Activated B cell treated with CpG ODN at 0.5 μM for 24 hours (primary cell): Measurements from ENCODE around the gene GDPD4. TPM values are rescaled to one million over a fixed set of nuclear protein-coding genes. Genes with fewer than 3 reads are reported as not detected.

ENCODE experiments used
- ATAC-seq: fragments of 200-7000 bp; cut with Tn5 transposase; one replicate; pipeline ENCODE4 v1.10.0; 2021; ENCODE audit warnings: low read depth, mild to moderate bottlenecking, moderate library complexity
- CTCF ChIA-PET: fragments of 350-600 bp; sonication (Branson Sonifier 250); formaldehyde crosslinking; loops from one replicate; lab custom pipeline; 2021; ENCODE audit warnings: antibody characterized with exemption; lab: Charles Lee
- POLR2A ChIA-PET: fragments of 350-600 bp; sonication (Branson Sonifier 250); formaldehyde crosslinking; loops from one replicate; lab custom pipeline; 2021; ENCODE audit warnings: antibody characterized with exemption; lab: Charles Lee
- DNase-seq: peaks from one replicate; pipeline ENCODE4 v3.0.0; 2022
- H3K27ac Mint-ChIP-seq: one replicate; pipeline ENCODE4 v1.8.0; 2020; ENCODE audit warnings: mixed read lengths
- H3K27me3 Mint-ChIP-seq: one replicate; pipeline ENCODE4 v1.8.0; 2021; ENCODE audit warnings: mixed read lengths
- H3K36me3 Mint-ChIP-seq: one replicate; pipeline ENCODE4 v1.8.0; 2021; ENCODE audit warnings: low read depth, mixed read lengths
- H3K4me1 Mint-ChIP-seq: one replicate; pipeline ENCODE4 v1.8.0; 2021; ENCODE audit warnings: mixed read lengths
- H3K4me3 Mint-ChIP-seq: one replicate; pipeline ENCODE4 v1.8.0; 2020; ENCODE audit warnings: mild to moderate bottlenecking, mixed read lengths
- H3K9me3 Mint-ChIP-seq: one replicate; pipeline ENCODE4 v1.8.0; 2020; ENCODE audit warnings: mixed read lengths
- CTCF ChIP-seq: fragments of 200-600 bp; IDR thresholded peaks from one replicate; pipeline ENCODE4 v1.8.0; 2022; ENCODE audit warnings: antibody characterized with exemption, mild to moderate bottlenecking
- intact Hi-C: fragments of 100-400 bp; cut with micrococcal nuclease; formaldehyde crosslinking; loops from one replicate; pipeline ENCODE4 v1.15.1; 2024
- total RNA-seq: library from RNA; stranded (reverse); gene quantifications from 2 replicates; pipeline ENCODE4 v1.2.3, GENCODE V29; 2022

GDPD4 gene
- total RNA-seq, 1 donor from 2014 or later = not detected

GRCh38 chr11:77320351-77320750 is 18.9 kb upstream of the GDPD4 start:
- ATAC-seq = no peak
- no peak for TF ChIP-seq CTCF
- no peaks in the 10 kb centered on the region for H3K9me3 Mint-ChIP-seq
- CTCF ChIA-PET = no interaction called here
- intact Hi-C loops = no loop called here
- H3K4me3 Mint-ChIP-seq = no peak overlapping the region
- no peak for DNase-seq
- POLR2A ChIA-PET = no interaction called here
- H3K4me1 Mint-ChIP-seq = no peaks in the 10 kb centered on the region
- H3K36me3 Mint-ChIP-seq = peaks cover 13% of the 10 kb centered on the region
- no peaks in the 10 kb centered on the region for H3K27me3 Mint-ChIP-seq
- no peak overlapping the region for H3K27ac Mint-ChIP-seq

- intact Hi-C loops = no loop called here
- Mint-ChIP-seq H3K27me3 (no peaks in the 10 kb centered on the region), H3K4me1 (no peaks in the 10 kb centered on the region), H3K36me3 (peaks cover 12% of the 10 kb centered on the region), H3K4me3 (no peak overlapping the region), H3K27ac (no peak overlapping the region), H3K9me3 (no peaks in the 10 kb centered on the region)
- TF ChIP-seq CTCF = no peak
- no peak for ATAC-seq
- POLR2A ChIA-PET = no interaction called here
- CTCF ChIA-PET = no interaction called here
- DNase-seq = no peak
These were observed 17.1 kb upstream of the GDPD4 start for GRCh38 chr11:77318600-77318999.

- Mint-ChIP-seq H3K4me3 (no peak overlapping the region), H3K9me3 (no peaks in the 10 kb centered on the region), H3K27me3 (no peaks in the 10 kb centered on the region), H3K27ac (no peak overlapping the region), H3K36me3 (no peaks in the 10 kb centered on the region), H3K4me1 (no peaks in the 10 kb centered on the region)
- intact Hi-C loops = no loop called here
- ATAC-seq (no peak), DNase-seq (no peak)
- POLR2A ChIA-PET = no interaction called here
- CTCF ChIA-PET = no interaction called here
- no peak for TF ChIP-seq CTCF
These were observed 15.4 kb upstream of the GDPD4 start for GRCh38 chr11:77316733-77317342.

GRCh38 chr11:77312107-77312506 is 10.6 kb upstream of the GDPD4 start:
- DNase-seq (no peak), ATAC-seq (no peak)
- no peak for TF ChIP-seq CTCF
- POLR2A ChIA-PET = no interaction called here
- no peaks in the 10 kb centered on the region for H3K9me3 Mint-ChIP-seq
- H3K36me3 Mint-ChIP-seq = no peaks in the 10 kb centered on the region
- no peak overlapping the region for H3K4me3 Mint-ChIP-seq
- no peaks in the 10 kb centered on the region for H3K27me3 Mint-ChIP-seq
- H3K4me1 Mint-ChIP-seq = no peaks in the 10 kb centered on the region
- CTCF ChIA-PET = no interaction called here
- H3K27ac Mint-ChIP-seq = no peak overlapping the region
- intact Hi-C loops = no loop called here

GRCh38 chr11:77311701-77312100 is 10.2 kb upstream of the GDPD4 start:
- CTCF ChIA-PET = no interaction called here
- no peak for DNase-seq

More at GRCh38 chr11:77311701-77312100, 10.2 kb upstream of the GDPD4 start:
- Mint-ChIP-seq H3K36me3 (no peaks in the 10 kb centered on the region), H3K4me1 (no peaks in the 10 kb centered on the region), H3K27me3 (no peaks in the 10 kb centered on the region), H3K27ac (no peak overlapping the region), H3K4me3 (no peak overlapping the region), H3K9me3 (no peaks in the 10 kb centered on the region)
- POLR2A ChIA-PET = no interaction called here
- ATAC-seq = no peak
- no peak for TF ChIP-seq CTCF
- intact Hi-C loops = no loop called here
